GM19452 (cell line): ENCODE measurements around the gene ARL16.

Experiments used
- ATAC-seq: cut with Tn5 transposase; IDR thresholded peaks from one replicate; pipeline ENCODE4 v1.9.1; 2021; ENCODE audit not compliant: unreplicated experiment

ARL16 gene

DNA sequence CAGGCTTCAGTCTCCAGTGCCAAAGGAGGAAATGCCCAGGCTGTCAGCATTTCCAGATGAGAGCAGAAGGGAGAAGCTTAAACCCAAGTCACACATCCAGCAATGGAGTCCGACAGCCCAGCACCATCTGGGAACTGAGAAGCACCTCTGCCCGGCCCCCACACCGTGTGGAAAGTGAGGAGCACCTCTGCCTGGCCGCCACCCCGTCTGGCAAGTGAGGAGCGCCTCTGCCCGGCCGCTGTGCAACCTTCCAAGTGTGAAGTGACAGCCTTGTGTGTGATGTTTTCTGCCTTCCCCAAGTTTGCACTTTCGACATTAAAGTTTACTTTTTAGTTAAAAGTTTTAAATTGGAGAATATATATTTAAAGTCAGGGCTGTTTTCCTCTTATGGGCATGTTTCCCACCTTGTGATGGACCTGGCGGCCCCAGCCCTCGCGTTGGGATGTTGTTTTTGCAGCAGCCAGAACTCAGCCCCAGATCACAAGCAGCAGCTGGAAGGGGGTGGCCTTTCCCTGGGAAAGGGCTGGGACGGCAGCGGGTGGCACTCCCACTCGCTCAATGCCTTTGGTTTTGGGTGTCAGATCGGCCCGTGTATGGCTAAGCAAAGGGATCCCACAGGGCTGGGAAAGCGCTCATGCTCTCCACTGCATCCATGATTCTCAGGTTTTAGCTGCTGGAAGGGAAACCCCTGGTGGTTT lies 9.9 kb downstream of the ARL16 start:
- ATAC-seq = no peak

DNA sequence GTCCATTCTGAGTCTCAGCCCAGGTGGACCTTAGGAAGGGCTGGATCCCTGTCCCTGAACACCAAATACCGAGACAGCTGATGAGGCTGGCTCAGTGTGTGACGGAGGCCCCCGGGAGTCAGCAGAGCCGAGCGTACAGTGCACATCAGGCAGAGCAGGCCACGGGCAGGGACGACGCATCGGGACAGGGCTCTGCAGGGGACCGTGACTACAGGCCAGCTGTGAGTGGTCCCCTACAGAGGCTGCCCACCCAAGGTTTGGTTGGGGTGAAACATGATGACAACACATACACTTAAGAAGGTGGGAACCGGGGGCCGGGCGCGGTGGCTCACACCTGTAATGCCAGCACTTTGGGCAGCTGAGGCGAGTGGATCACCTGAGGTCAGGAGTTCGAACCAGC lies 10.6 kb downstream of the ARL16 start:
- ATAC-seq = no peak

- ATAC-seq = no peak
Measured at GRCh38 chr17:81672504-81672903, 11.1 kb downstream of the ARL16 start.

DNA sequence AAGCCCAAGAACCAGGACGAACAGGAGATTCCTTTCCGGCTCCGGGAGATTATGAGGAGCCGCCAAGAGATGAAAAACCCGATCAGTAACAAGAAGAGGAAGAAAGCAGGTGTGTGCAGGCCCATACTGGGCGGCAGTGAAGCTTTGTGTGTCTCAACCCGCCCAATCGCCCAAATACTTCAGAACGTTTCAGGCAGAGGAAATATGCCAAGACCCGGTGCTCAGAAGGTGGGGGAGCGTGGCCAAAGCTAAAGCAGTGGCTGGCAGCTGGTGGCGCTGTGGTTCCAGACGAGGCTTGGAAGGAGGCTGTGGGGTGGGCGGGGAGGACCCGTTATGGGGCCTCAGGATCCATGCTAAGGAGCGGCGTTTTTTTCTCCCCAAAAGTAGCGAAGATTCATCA lies 15.8 kb downstream of the ARL16 start:
- no peak for ATAC-seq

DNA sequence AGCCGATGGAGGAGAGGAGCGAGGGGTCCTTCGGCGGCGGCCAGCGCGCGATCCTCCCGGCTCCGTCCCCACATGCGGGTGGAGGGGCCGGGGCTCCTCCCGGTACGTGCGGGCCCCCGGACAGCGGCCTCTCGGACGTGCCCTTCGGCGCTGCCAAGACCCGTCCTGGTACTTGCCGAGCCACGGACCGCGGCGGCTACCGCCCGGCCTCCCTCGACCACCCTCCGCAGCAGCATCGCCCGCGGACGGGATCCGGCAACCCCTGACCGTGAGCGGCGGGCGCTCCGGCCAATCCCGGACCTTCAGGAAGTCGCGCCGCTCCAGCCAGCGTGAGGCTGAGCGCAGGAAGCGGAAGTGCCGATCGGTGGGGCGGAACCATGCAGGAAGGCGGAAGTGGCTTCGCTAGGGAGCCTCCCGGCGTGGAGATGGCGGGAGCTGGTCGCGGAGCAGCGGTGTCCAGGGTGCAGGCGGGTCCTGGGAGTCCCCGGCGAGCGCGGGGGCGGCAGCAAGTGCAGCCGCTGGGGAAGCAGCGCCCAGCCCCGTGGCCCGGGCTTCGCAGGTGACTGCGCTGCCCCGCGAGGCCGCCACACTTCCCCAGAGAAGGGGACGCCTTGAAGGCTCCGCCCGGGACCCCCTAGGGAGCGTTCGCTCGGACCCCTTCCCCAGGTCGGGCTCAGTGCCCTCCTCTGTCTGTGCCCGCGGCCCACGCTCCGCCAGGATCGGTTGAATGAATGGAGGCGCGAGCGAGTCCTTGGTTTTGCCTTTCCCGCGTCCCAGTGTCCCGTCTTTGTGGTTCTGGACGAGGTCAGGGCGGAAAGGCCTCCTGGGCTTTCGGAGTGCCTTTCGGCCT lies 17.0 kb downstream of the ARL16 start, which contains the start of the genes CCDC137 and OXLD1:
Gene CCDC137 (plus strand): TSS at position 396 of the 850 bp plus-strand sequence. CDS start 30 bp downstream, at position 426.
Gene OXLD1 (minus strand): TSS at position 264 of the 850 bp plus-strand sequence. CDS start 28 bp downstream, at position 236.
- peak; percentile 93 for ATAC-seq

- ATAC-seq = no peak
Measured at GRCh38 chr17:81666092-81666341, 17.6 kb downstream of the ARL16 start.

- ATAC-seq = no peak
Measured at GRCh38 chr17:81665205-81666091, 18.1 kb downstream of the ARL16 start.

DNA sequence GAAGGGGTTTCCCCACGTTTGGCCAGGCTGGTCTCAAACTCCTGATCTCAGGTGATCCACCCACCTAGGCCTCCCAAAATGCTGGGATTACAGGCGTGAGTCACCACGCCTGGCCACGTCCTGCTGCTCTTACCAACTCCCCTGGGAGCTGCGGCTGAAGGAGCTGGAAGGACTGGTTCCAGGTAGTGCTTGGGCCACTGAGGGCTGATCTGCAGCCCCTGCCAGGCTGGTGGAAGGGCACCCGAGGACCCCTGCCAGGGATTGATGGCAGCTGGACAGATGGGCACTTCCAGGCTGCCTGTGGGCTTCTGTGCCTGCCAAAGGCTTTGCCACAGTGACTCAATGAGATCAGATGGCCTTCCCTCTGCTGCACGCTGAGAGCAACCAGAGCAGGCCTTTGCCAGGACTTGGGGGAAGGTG lies 19.5 kb downstream of the ARL16 start:
- no peak for ATAC-seq

DNA sequence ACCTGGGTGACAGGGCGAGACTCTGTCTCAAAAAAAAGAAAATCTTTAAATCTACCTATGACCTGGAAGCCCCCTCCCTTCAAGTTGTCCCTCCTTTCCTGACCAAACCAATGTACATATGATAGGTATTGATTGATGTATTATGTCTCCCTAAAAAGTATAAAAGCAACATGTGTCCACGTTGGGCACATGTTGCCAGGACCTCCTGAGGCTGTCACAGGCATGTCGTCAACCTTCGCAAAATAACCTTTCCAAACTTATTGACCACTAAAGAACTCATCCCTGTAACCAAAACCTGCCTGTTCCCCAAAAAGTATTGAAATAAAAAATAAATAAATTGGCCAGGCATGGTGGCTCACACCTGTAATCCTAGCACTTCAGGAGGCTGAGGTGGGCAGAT lies 21.6 kb downstream of the ARL16 start:
- no peak for ATAC-seq

DNA sequence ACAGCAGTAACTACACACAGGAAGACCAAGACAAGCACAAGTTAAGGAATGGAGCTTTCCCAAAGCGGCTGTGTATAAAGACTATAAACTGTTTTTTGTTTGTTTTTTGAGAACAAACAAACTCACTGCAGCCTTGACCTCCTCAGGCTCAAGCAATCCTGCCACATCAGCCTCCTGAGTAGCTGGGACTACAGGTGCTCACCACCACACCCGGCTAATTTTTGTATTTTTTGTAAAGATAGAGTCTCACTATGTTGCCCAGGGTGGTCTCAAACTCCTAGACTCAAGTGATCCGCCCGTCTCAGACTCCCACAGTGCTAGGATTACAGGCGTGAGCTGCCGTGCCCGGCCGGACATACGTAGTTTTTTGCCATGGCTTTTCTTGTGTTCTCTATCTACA lies 23.2 kb downstream of the ARL16 start:
- ATAC-seq = no peak

- no peak for ATAC-seq
Measured at GRCh38 chr17:81659038-81659437, 24.6 kb downstream of the ARL16 start.

- ATAC-seq = no peak
Measured at GRCh38 chr17:81656835-81657234, 26.8 kb downstream of the ARL16 start.

GRCh38 chr17:81656118-81656743 lies 27.4 kb downstream of the ARL16 start, which contains the start of gene PDE6G:
Gene PDE6G, minus strand, starts transcription at chr17:81656542. Its CDS starts 3,237 bp downstream, at chr17:81653305.
- ATAC-seq = no peak

DNA sequence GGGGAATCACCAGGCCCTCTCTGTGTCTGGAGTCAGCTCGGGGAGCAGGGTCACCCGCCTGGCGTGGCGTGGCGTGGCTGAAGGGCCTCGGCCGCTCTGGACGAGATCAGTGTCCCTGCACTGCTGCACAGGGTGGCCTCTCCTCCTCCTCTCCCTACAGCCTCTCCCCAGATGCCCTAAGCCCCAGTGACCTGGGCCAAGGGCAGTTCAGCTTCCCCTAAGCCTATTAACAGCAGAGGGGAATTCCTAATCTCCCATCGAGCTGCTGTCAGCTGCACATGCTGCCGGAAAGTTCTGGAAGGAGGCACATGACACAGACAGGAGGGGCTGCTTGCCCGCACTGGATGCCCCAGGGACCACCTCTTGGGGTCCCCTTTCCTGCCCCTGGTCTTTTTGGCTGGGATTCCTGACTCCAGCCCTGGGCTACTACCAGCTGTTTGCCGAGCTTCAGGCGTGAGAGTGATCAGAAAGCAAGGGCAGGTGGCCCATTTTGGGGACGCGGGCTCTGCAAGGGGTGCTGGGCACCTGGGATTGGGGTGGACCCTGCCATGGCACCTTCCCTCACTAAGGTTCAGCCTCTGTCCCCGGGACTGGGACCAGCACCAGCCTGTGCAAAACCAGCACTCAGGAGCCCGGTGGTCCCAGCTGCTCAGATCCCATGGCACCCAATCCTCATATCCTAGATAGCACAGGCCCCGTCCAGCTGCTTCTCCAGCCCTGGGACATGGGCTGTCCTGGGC lies 28.0 kb downstream of the ARL16 start:
- ATAC-seq = no peak

- no peak for ATAC-seq
Measured at GRCh38 chr17:81652906-81653771, 30.5 kb downstream of the ARL16 start.

- ATAC-seq = no peak
Measured at GRCh38 chr17:81651692-81652091, 31.9 kb downstream of the ARL16 start.

GRCh38 chr17:81650951-81651350 lies 32.6 kb downstream of the ARL16 start:
- ATAC-seq = no peak

- ATAC-seq = no peak
Measured at GRCh38 chr17:81648707-81649085, 34.9 kb downstream of the ARL16 start.

GRCh38 chr17:81648013-81648706 lies 35.4 kb downstream of the ARL16 start:
- ATAC-seq = no peak
